Thyroid gland (tissue), 4 donors: ENCODE results near the gene PRDM4.

Source experiments
- CTCF ChIP-seq, 6 experiments: fragments of 200-600 bp in 3 of 6; fragments of 450-650 bp in 3 of 6; sonication (generic) in 3 of 6; IDR thresholded peaks; one replicate each; pipeline ENCODE4 v1.5.1; 2016 to 2019; ENCODE audit warnings: antibody characterized with exemption in 6 of 6, mild to moderate bottlenecking in 2 of 6, inconsistent platforms in 1 of 6, moderate library complexity in 1 of 6
- POLR2A ChIP-seq, 2 donors: fragments of 450-650 bp; IDR thresholded peaks; one replicate each; pipeline ENCODE4 v1.6.1; 2017; ENCODE audit warnings: antibody characterized with exemption in 2 of 2, mild to moderate bottlenecking in 2 of 2, moderate library complexity in 1 of 2

DNA sequence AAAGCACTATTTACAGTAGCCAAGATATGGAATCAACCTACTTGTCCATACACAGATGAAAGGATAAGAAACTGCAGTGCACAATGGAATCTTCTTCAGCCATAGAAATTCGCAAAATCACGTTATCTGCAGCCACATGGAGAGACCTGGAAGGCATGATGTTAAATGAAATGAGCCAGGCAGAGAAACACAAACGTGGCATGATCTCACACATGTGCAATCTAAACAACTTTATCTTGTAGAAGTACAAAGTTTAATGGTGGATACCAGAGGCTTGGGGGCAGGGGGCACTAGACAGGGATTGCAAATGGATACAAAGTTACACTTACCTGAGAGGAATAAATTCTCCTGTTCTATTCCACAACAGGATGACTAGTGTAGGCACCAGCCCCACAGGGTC lies 37.6 kb upstream of the PRDM4 start:
- TF ChIP-seq CTCF (IDR thresholded peaks at IDR 0.05) (no peak), POLR2A (IDR thresholded peaks at IDR 0.05) (no peak)
